ENCODE measurements around the gene PSMA2. TPM values are rescaled to one million over a fixed set of nuclear protein-coding genes. Genes with fewer than 3 reads are reported as not detected.

Gene PSMA2
- total RNA-seq, 5 donors from 2014 or later (not counting 1 experiment from before 2014, with no cell fraction given), result 37.0 to 50.5 (median 43.7) TPM

DNA sequence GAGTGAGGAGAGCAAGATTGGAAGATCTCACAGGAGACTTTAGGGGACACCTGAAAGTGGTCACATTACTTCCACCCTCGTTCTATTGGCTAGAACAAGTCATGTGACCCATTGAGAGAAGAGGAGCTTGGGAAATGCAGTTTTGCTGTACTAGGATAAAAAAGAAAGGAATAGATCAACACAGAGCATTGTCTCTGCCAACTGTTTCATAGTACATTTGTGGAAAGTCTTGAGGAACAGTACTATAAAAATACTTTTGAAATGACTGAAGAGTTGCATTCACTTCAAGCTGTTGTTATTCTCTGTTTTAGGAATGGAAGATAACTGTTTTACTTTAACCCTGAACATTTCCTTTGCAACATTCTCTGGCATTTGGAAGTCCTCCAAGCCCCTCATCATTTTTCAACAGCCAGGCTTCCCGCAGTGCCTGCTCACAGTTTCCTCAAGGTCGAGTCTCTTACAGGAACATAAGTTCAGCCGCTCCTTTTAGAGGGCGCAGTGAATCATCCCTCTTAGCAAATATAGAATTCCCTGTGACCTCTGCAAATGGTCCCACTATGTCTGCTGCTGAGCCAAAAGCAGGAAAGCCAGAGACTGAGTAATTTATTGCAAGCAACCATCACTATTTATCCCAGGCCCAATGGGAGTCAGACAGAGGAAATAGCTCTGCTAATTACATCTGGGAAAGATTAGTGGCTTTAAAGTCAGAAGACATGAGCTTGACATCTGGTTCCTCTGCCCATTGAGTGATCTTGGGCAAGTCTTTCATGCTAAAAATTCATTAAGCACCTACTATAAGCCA is 40.9 kb upstream of the PSMA2 start:
- Mint-ChIP-seq H3K36me3 (no peaks in the 10 kb centered on the region), H3K4me1 (no peaks in the 10 kb centered on the region), H3K4me3 (no peak overlapping the region), H3K27me3 (peaks cover 10 to 26% of the 10 kb centered on the region in 2 donors), H3K27ac (no peak overlapping the region), H3K9me3 (no peaks in the 10 kb centered on the region)
- no peak overlapping the region for H3K4me3 ChIP-seq (ENCODE audit: control insufficient read depth in 1 of 2, extremely low read depth in 1 of 2, low read length in 1 of 2)
- POLR2A ChIA-PET, result no interaction called here
- CTCF ChIA-PET, result no interaction called here
- H3K36me3 ChIP-seq (ENCODE audit: control insufficient read depth in 2 of 2, extremely low read depth in 1 of 2, insufficient read depth in 1 of 2, low read length in 1 of 2), result no peaks in the 10 kb centered on the region
- ATAC-seq (replicated peaks in 1 of 4) (no peak), DNase-seq (no peak)
- 57% methylated on average over 2 of the region's 5 CpGs for WGBS (ENCODE audit: insufficient coverage)
- no peaks in the 10 kb centered on the region for H3K4me1 ChIP-seq (ENCODE audit: control insufficient read depth in 1 of 2, extremely low read depth in 1 of 2, insufficient read depth in 2 of 2, low read length in 2 of 2)
- no peaks in the 10 kb centered on the region for H3K9me3 ChIP-seq
- peaks cover 0 to 2% of the 10 kb centered on the region in 2 experiments for H3K27me3 ChIP-seq (replicated peaks in 1 of 2; ENCODE audit: control insufficient read depth in 2 of 2, extremely low read depth in 1 of 2, insufficient read depth in 2 of 2, low read length in 1 of 2)
- H3K27ac ChIP-seq (ENCODE audit: low read length), result no peak overlapping the region

DNA sequence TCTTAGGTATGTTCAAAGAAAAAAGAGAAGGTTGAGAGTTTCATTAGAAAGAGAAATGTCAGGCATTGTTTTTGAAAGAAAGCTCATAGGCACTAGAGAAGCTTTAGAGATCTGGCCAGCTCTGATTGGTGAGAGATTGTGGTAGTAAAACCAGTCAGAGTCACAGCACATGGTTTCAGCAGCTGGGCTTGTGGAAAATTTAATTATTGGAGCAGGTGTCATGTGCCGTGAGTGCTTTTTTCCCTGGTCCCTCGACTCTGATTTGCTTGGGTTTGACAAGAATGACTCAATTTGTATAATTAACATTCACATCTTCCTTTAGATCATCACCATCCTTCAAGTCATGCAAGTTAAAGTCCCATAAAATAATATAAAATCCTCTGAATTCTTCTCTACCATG is 35.4 kb upstream of the PSMA2 start:
- H3K36me3 ChIP-seq (ENCODE audit: control insufficient read depth in 2 of 2, extremely low read depth in 1 of 2, insufficient read depth in 1 of 2, low read length in 1 of 2), result no peaks in the 10 kb centered on the region
- DNase-seq, result no peak
- H3K27me3 ChIP-seq (replicated peaks in 1 of 2; ENCODE audit: control insufficient read depth in 2 of 2, extremely low read depth in 1 of 2, insufficient read depth in 2 of 2, low read length in 1 of 2), result no peaks in the 10 kb centered on the region
- no peak overlapping the region for H3K27ac ChIP-seq (ENCODE audit: low read length)
- no peaks in the 10 kb centered on the region for H3K9me3 ChIP-seq
- 75% methylated on average over 2 of the region's 2 CpGs for WGBS (ENCODE audit: insufficient coverage)
- ChIA-PET CTCF (no interaction called here), POLR2A (interaction anchor here in 1 of 2 donors (0.6 kb wide), 1 partner anchor 881 kb away, joined by 4 read pairs; no protein-coding TSS in a partner anchor)
- Mint-ChIP-seq H3K4me3 (no peak overlapping the region), H3K27me3 (peaks cover 4 to 10% of the 10 kb centered on the region in 2 donors), H3K9me3 (no peaks in the 10 kb centered on the region), H3K27ac (no peak overlapping the region), H3K4me1 (no peaks in the 10 kb centered on the region), H3K36me3 (no peaks in the 10 kb centered on the region)
- H3K4me3 ChIP-seq (ENCODE audit: control insufficient read depth in 1 of 2, extremely low read depth in 1 of 2, low read length in 1 of 2), result no peak overlapping the region
- H3K4me1 ChIP-seq (ENCODE audit: control insufficient read depth in 1 of 2, extremely low read depth in 1 of 2, insufficient read depth in 2 of 2, low read length in 2 of 2), result no peaks in the 10 kb centered on the region
- ATAC-seq (replicated peaks in 1 of 4), result no peak

DNA sequence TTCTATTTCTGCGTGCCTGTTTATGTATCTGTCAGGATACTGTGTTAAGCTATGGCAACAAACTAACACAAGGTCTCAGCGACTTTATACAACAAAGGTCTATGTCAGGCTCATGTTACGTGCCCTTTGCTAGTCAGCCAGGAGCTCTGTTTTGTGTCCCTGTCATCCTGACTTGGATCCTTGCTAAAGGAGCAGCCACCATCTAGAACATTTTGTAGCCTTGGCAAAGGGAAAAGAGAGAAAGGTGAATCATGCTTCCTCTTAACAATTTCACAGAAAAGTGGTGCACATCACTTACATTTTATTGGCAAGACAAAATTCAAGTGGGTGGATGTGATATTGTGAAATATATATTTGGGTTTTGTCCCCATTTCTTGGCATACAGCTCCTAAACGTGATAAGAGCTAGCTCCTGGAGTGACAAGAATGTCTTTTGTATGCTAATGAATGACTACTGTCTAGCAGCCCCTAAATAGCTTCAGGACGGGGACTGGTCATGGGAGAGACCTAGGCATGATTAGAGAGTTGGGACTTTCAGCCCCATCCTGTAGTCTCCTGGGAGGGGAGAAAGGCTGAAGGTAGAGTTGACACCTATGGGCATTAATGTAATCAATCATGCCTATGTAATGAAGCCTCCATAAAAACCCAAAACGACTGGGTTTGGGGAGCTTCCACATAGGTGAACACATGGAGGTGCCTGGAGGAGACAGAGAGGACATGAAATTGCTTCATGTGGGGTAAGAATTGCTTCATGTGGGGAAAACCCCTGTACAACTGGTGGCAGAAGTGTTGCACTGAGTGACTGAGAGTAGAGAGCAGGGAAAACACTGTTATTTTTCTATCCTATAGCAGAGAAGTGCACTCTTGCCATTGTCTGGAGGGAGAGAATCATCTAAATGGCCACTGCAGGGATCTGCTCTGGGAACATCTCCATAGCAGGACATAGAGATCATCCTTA is 33.2 kb upstream of the PSMA2 start:
- CTCF ChIA-PET, result no interaction called here

DNA sequence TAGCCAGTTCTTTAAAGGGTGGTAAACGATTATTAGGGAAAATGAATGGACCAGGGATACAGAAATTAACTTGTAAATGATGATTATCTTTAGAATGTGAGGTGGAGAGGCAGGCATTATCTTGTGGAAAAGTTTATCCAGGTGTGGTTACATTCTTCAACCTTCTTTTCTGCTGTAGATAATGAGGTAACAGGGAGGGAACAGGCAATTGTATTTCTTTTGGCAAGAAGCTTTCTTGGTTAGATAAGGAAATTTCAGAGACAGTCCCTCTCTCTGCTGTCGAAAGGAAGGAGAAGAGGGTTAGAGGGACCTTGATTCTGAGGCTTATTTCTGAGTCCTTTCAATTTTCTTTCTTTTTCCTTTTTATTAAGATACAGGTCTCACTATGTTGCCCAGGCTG is 32.3 kb upstream of the PSMA2 start:
- DNase-seq (no peak), ATAC-seq (replicated peaks in 1 of 4) (no peak)
- H3K9me3 Mint-ChIP-seq, result no peaks in the 10 kb centered on the region
- no peak overlapping the region for H3K4me3 ChIP-seq (ENCODE audit: control insufficient read depth in 1 of 2, extremely low read depth in 1 of 2, low read length in 1 of 2)
- ChIA-PET CTCF (no interaction called here), POLR2A (no interaction called here)
- no peaks in the 10 kb centered on the region for H3K4me1 ChIP-seq (ENCODE audit: control insufficient read depth in 1 of 2, extremely low read depth in 1 of 2, insufficient read depth in 2 of 2, low read length in 2 of 2)
- H3K27me3 Mint-ChIP-seq, result peaks cover 15 to 17% of the 10 kb centered on the region in 2 donors
- H3K27me3 ChIP-seq (replicated peaks in 1 of 2; ENCODE audit: control insufficient read depth in 2 of 2, extremely low read depth in 1 of 2, insufficient read depth in 2 of 2, low read length in 1 of 2), result peaks cover 0 to 3% of the 10 kb centered on the region in 2 experiments
- no peak overlapping the region for H3K4me3 Mint-ChIP-seq
- no peak overlapping the region for H3K27ac Mint-ChIP-seq
- no peak overlapping the region for H3K27ac ChIP-seq (ENCODE audit: low read length)
- H3K4me1 Mint-ChIP-seq, result no peaks in the 10 kb centered on the region
- H3K36me3 ChIP-seq (ENCODE audit: control insufficient read depth in 2 of 2, extremely low read depth in 1 of 2, insufficient read depth in 1 of 2, low read length in 1 of 2), result no peaks in the 10 kb centered on the region
- H3K9me3 ChIP-seq, result no peaks in the 10 kb centered on the region
- no peaks in the 10 kb centered on the region for H3K36me3 Mint-ChIP-seq
- WGBS (ENCODE audit: insufficient coverage), result 0% methylated on average over 1 of the region's 2 CpGs

More for the DNA sequence above, 33.2 kb upstream of the PSMA2 start:
- Mint-ChIP-seq H3K36me3 (no peaks in the 10 kb centered on the region), H3K27me3 (peaks cover 10 to 15% of the 10 kb centered on the region in 2 donors), H3K9me3 (no peaks in the 10 kb centered on the region), H3K4me1 (no peaks in the 10 kb centered on the region), H3K27ac (no peak overlapping the region), H3K4me3 (no peak overlapping the region)
- ATAC-seq (replicated peaks in 1 of 4) (no peak), DNase-seq (no peak)
- WGBS (ENCODE audit: insufficient coverage), result 85% methylated on average over 2 of the region's 6 CpGs
- POLR2A ChIA-PET, result no interaction called here
- H3K4me1 ChIP-seq (ENCODE audit: control insufficient read depth in 1 of 2, extremely low read depth in 1 of 2, insufficient read depth in 2 of 2, low read length in 2 of 2), result no peaks in the 10 kb centered on the region
- no peaks in the 10 kb centered on the region for H3K36me3 ChIP-seq (ENCODE audit: control insufficient read depth in 2 of 2, extremely low read depth in 1 of 2, insufficient read depth in 1 of 2, low read length in 1 of 2)
- no peak overlapping the region for H3K4me3 ChIP-seq (ENCODE audit: control insufficient read depth in 1 of 2, extremely low read depth in 1 of 2, low read length in 1 of 2)
- H3K9me3 ChIP-seq, result no peaks in the 10 kb centered on the region
- H3K27ac ChIP-seq (ENCODE audit: low read length), result no peak overlapping the region
- peaks cover 0 to 3% of the 10 kb centered on the region in 2 experiments for H3K27me3 ChIP-seq (replicated peaks in 1 of 2; ENCODE audit: control insufficient read depth in 2 of 2, extremely low read depth in 1 of 2, insufficient read depth in 2 of 2, low read length in 1 of 2)

DNA sequence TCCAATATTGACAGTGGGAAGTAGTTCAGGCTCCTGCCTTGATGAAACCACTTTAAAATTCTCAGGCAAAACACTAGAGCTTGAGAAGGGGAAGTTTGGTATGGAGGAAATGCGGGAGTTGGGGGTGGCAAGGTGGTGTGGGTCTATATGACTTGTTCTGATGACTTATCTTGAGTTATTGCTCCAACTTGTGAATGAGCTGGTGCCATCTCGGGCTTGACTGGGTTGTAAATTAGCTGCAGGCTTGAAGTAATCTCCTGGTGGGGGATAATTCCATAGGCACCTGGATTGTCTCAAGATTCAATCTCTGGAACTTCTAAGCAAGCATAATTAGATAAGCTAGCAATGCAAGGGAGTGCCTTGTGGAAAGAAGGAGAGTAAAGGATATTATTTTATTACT is 29.2 kb upstream of the PSMA2 start:
- Mint-ChIP-seq H3K4me1 (no peaks in the 10 kb centered on the region), H3K36me3 (no peaks in the 10 kb centered on the region), H3K27ac (no peak overlapping the region), H3K4me3 (no peak overlapping the region), H3K27me3 (peaks cover 9 to 15% of the 10 kb centered on the region in 2 donors), H3K9me3 (peaks cover 0 to 4% (median 4%) of the 10 kb centered on the region in 3 donors)
- CTCF ChIA-PET, result no interaction called here
- DNase-seq, result no peak
- Histone ChIP-seq H3K27me3 (replicated peaks in 1 of 2; ENCODE audit: control insufficient read depth in 2 of 2, extremely low read depth in 1 of 2, insufficient read depth in 2 of 2, low read length in 1 of 2) (peaks cover 0 to 3% of the 10 kb centered on the region in 2 experiments), H3K36me3 (ENCODE audit: control insufficient read depth in 2 of 2, extremely low read depth in 1 of 2, insufficient read depth in 1 of 2, low read length in 1 of 2) (no peaks in the 10 kb centered on the region), H3K9me3 (no peaks in the 10 kb centered on the region), H3K4me1 (ENCODE audit: control insufficient read depth in 1 of 2, extremely low read depth in 1 of 2, insufficient read depth in 2 of 2, low read length in 2 of 2) (no peaks in the 10 kb centered on the region), H3K27ac (ENCODE audit: low read length) (no peak overlapping the region), H3K4me3 (ENCODE audit: control insufficient read depth in 1 of 2, extremely low read depth in 1 of 2, low read length in 1 of 2) (no peak overlapping the region)
- WGBS (ENCODE audit: insufficient coverage), result 14% methylated on average over 1 of the region's 2 CpGs
- POLR2A ChIA-PET, result no interaction called here
- no peak for ATAC-seq (replicated peaks in 1 of 4)

DNA sequence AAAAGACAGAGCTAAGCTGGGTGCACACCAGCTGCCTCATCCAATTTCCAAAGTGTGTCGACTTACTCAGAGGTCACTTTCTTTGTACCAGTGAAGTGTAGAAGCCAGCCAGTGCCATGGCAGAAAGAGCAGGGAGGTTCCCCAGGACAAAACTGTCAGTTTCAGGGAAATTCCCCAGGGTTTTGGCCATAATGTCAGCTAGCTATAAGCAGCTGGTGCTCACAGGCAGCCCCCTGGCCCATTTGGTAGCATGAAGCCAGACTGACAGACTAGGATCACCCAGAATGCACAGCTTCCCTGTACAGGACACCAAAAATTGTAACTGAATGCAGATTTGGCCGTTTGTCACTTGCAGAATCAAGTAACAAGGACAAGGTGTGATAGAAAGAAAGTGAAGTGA is 28.8 kb upstream of the PSMA2 start:
- H3K27ac ChIP-seq (ENCODE audit: low read length), result no peak overlapping the region
- DNase-seq, result no peak
- H3K36me3 Mint-ChIP-seq, result no peaks in the 10 kb centered on the region
- H3K4me3 ChIP-seq (ENCODE audit: control insufficient read depth in 1 of 2, extremely low read depth in 1 of 2, low read length in 1 of 2), result no peak overlapping the region
- H3K27me3 Mint-ChIP-seq, result peaks cover 9 to 15% of the 10 kb centered on the region in 2 donors
- H3K4me1 Mint-ChIP-seq, result no peaks in the 10 kb centered on the region
- CTCF ChIA-PET, result no interaction called here
- no peak overlapping the region for H3K27ac Mint-ChIP-seq
- H3K27me3 ChIP-seq (replicated peaks in 1 of 2; ENCODE audit: control insufficient read depth in 2 of 2, extremely low read depth in 1 of 2, insufficient read depth in 2 of 2, low read length in 1 of 2), result peaks cover 0 to 3% of the 10 kb centered on the region in 2 experiments
- H3K36me3 ChIP-seq (ENCODE audit: control insufficient read depth in 2 of 2, extremely low read depth in 1 of 2, insufficient read depth in 1 of 2, low read length in 1 of 2), result no peaks in the 10 kb centered on the region
- H3K9me3 ChIP-seq, result no peaks in the 10 kb centered on the region
- H3K4me1 ChIP-seq (ENCODE audit: control insufficient read depth in 1 of 2, extremely low read depth in 1 of 2, insufficient read depth in 2 of 2, low read length in 2 of 2), result no peaks in the 10 kb centered on the region
- ATAC-seq (replicated peaks in 1 of 4), result no peak
- H3K9me3 Mint-ChIP-seq, result peaks cover 0 to 4% (median 4%) of the 10 kb centered on the region in 3 donors
- WGBS (ENCODE audit: insufficient coverage), result 67% methylated on average over 1 of the region's 2 CpGs
- POLR2A ChIA-PET, result interaction anchor here in 1 of 2 donors (0.6 kb wide), 1 partner anchor 20 kb away, joined by 3 read pairs; no protein-coding TSS in a partner anchor
- no peak overlapping the region for H3K4me3 Mint-ChIP-seq

Measured in T-cell (primary cell).